ENCODE results near the gene NOS1AP. TPM values are rescaled to one million over a fixed set of nuclear protein-coding genes. Genes with fewer than 3 reads are reported as not detected.

Gene NOS1AP
- total RNA-seq, 1 donor from 2014 or later, result 4.9 TPM

DNA sequence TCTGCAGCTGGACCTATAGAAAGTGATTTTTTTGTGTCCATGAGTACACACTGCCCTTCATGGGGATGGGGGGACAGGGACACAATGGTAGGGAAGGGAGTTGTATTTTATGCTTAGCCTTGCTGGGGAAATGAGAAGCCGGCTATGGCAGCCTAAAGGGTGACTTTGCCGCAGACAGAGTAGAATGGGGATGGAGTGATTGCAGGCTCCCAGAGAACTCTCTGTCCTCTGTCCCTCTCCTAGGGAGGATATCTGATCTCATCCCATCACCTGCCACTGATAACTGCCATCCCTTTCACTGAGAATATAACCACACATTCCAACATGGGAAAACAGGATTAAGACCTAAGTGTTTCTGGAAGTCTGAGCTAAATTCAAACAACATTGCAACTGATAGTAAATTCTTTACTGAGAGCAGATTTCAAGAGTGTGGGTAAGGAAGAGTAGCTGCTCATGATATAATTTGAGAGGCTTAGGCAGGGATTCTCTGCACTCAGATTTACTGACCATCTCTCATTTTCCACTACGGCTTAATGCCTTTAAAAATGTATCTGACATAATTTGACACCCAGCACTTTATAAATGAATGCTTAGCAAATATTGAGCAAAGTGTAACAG is 328.6 kb downstream of the NOS1AP start:
- H3K4me3 ChIP-seq, result no peak overlapping the region
- no peak for TF ChIP-seq CTCF (IDR thresholded peaks at IDR 0.05)
- no peak overlapping the region for H3K27ac ChIP-seq
- H3K27me3 ChIP-seq, result no peaks in the 10 kb centered on the region
- no peaks in the 10 kb centered on the region for H3K9me3 ChIP-seq
- H3K4me1 ChIP-seq, result no peaks in the 10 kb centered on the region
- ATAC-seq (no peak), DNase-seq (no peak)
- H3K36me3 ChIP-seq, result no peaks in the 10 kb centered on the region
- intact Hi-C loops (cut with DNase I), result no loop called here

DNA sequence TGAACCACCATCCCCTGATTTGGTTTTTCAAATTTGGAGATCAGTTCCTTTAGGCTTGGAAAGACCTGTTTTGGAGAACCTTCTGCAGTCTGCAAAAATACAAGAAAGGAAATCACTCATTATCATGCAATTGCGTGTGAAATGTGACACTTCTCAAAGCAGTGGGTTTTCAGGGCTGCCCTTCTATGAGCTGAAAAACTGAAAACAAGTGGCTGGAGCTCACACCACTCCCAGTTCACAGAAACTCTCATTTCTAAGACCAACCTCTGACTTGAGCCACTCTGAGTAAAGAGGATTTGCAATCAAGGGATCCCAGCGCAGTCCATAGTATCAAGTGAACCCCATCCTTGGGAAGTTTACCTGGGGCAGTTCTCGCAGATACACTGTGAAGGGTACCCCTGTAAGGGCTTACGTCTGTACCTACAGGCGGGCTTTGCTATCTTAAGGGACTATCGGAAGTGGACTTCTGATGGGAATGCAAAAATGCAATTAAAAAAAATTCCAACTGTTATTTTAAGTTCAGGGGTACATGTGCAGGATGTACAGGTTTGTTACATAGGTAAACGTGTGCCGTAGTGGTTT is 329.6 kb downstream of the NOS1AP start:
- intact Hi-C loops (cut with DNase I), result no loop called here
- Histone ChIP-seq H3K27me3 (no peaks in the 10 kb centered on the region), H3K4me1 (no peaks in the 10 kb centered on the region), H3K4me3 (no peak overlapping the region), H3K36me3 (no peaks in the 10 kb centered on the region), H3K9me3 (no peaks in the 10 kb centered on the region), H3K27ac (no peak overlapping the region)
- no peak for DNase-seq
- TF ChIP-seq CTCF (IDR thresholded peaks at IDR 0.05), result no peak
- ATAC-seq, result no peak

GRCh38 chr1:162400790-162401355 is 331.4 kb downstream of the NOS1AP start:
- H3K27me3 ChIP-seq, result no peaks in the 10 kb centered on the region
- H3K36me3 ChIP-seq, result no peaks in the 10 kb centered on the region
- no peak for TF ChIP-seq CTCF (IDR thresholded peaks at IDR 0.05)
- H3K27ac ChIP-seq, result no peak overlapping the region
- ATAC-seq (no peak), DNase-seq (no peak)
- intact Hi-C loops (cut with DNase I), result no loop called here
- no peaks in the 10 kb centered on the region for H3K4me1 ChIP-seq
- H3K9me3 ChIP-seq, result no peaks in the 10 kb centered on the region
- no peak overlapping the region for H3K4me3 ChIP-seq

DNA sequence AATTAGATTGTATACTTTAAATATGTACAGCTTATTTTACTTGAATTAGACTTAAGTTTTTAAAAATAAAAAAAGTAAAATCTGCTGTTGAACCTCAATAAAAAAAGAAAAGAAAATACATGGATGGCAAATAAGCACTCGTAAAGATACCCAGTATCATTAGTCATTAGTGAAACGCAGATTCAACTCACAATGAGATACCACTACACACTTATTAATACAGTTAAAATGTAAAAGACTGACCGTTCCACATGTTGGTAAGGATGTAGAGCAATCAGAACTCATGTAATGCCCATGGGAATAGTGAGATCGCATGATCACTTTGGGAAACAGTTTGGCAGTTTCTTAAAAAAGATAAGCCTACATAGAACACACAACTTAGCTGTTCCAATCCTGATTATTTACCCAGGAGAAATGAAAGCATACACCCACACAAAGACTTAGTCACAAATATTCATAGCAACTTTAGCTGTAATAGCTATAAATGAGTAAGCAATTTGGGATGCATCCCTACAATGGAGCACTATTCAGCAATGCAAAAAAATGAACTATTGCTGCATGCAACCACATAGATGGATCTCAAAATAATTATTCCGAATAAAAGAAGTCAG is 335.2 kb downstream of the NOS1AP start:
- Histone ChIP-seq H3K36me3 (no peaks in the 10 kb centered on the region), H3K27ac (no peak overlapping the region), H3K4me3 (no peak overlapping the region), H3K9me3 (no peaks in the 10 kb centered on the region), H3K4me1 (no peaks in the 10 kb centered on the region), H3K27me3 (no peaks in the 10 kb centered on the region)
- TF ChIP-seq CTCF (IDR thresholded peaks at IDR 0.05), result no peak
- no peak for ATAC-seq
- no peak for DNase-seq
- intact Hi-C loops (cut with DNase I), result no loop called here

- intact Hi-C loops (cut with DNase I), result no loop called here
- no peak overlapping the region for H3K4me3 ChIP-seq
- DNase-seq, result no peak
- no peak overlapping the region for H3K27ac ChIP-seq
- no peaks in the 10 kb centered on the region for H3K36me3 ChIP-seq
- H3K9me3 ChIP-seq, result no peaks in the 10 kb centered on the region
- H3K27me3 ChIP-seq, result no peaks in the 10 kb centered on the region
- TF ChIP-seq CTCF (IDR thresholded peaks at IDR 0.05), result no peak
- no peaks in the 10 kb centered on the region for H3K4me1 ChIP-seq
- no peak for ATAC-seq
These were observed 336.3 kb downstream of the NOS1AP start for GRCh38 chr1:162405800-162406199.

Data from upper lobe of right lung (tissue), 1 donor.